Spinal cord (tissue), 10 donors: ENCODE results near the gene SMARCD1. TPM values are rescaled to one million over a fixed set of nuclear protein-coding genes. Genes with fewer than 3 reads are reported as not detected.
"Not testable (repeated sequence)": the region's sequence is repeated elsewhere in the genome, so short reads cannot be mapped to it uniquely, and the experiment has no call there.

Experiments
- DNase-seq, 6 donors: peaks; one replicate each; pipeline versions ENCODE4 v3.0.0 to v3.0.0-alpha.2; 2013 to 2015; ENCODE audit warnings: low spot score in 6 of 6, low read depth in 4 of 6
- H3K27ac ChIP-seq: one replicate; pipeline ENCODE4 v1.5.1; 2013; ENCODE audit warnings: low read depth, low read length, control low read depth
- H3K27me3 ChIP-seq: one replicate; pipeline ENCODE4 v1.6.1; 2013; ENCODE audit warnings: low read length; ENCODE audit not compliant: control insufficient read depth, insufficient read depth
- H3K36me3 ChIP-seq: one replicate; pipeline ENCODE4 v1.6.1; 2013; ENCODE audit warnings: low read length; ENCODE audit not compliant: control insufficient read depth, insufficient read depth
- H3K4me1 ChIP-seq: one replicate; pipeline ENCODE4 v1.6.1; 2013; ENCODE audit warnings: low read length; ENCODE audit not compliant: control insufficient read depth, insufficient read depth
- H3K4me3 ChIP-seq: one replicate; pipeline ENCODE4 v1.5.1; 2013; ENCODE audit warnings: low read depth, low read length, control low read depth
- H3K9me3 ChIP-seq: one replicate; pipeline ENCODE4 v1.6.1; 2013; ENCODE audit warnings: low read length; ENCODE audit not compliant: control insufficient read depth, insufficient read depth
- WGBS: methylation state at CpG from one replicate; pipeline ENCODE4 v1.1.5; 2013; ENCODE audit warnings: missing lambda C conversion rate; ENCODE audit not compliant: insufficient coverage; 5-methylcytosine and 5-hydroxymethylcytosine counted together
- polyA plus RNA-seq, 2 donors: library from polyadenylated mRNA; unstranded; fragments of 120-200 nt; gene quantifications; one replicate each; pipeline ENCODE4 v1.2.1, GENCODE V29; 2013; ENCODE audit not compliant: insufficient read length in 2 of 2
- total RNA-seq, 2 donors: library from RNA; depleted of rRNA in 1 of 2; stranded (reverse); fragments of 120-200 nt in 1 of 2; fragments of >200 nt in 1 of 2; gene quantifications; one replicate each; pipeline versions ENCODE4 v1.2.3 to v1.2.4, GENCODE V29; 2013 to 2014
- donor health status: healthy.

SMARCD1 gene
- total and polyA plus RNA-seq, 4 donors = 34.7 to 133 (median 89.4) TPM

DNA sequence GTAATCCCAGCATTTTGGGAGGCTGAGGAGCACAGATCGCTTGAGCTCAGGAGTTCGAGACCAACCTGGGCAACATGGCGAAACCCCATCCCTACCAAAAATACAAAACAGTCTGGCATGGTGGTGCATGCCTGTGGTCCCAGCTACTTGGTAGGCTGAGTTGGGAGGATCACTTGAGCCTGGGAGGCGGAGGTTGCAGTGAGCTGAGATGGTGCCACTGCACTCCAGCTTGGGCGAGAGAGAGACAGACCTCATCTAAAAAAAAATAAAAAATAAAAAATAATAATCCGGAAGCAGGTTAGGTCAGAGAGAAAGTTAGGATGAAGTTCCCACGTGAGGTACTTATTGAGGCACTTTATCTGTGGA lies 750 bp upstream of the SMARCD1 start:
- Histone ChIP-seq H3K27ac (peak overlapping the region; percentile 92), H3K4me3 (peak overlapping the region; percentile 84)

GRCh38 chr12:50085615-50086072 lies 502 bp downstream of the SMARCD1 start:
- H3K36me3 ChIP-seq = peaks cover 60% of the 10 kb centered on the region
- peak overlapping the region; percentile 84 for H3K4me3 ChIP-seq
- 7% methylated on average over 6 of the region's 8 CpGs for WGBS
- no peaks in the 10 kb centered on the region for H3K9me3 ChIP-seq
- peaks cover 11% of the 10 kb centered on the region for H3K4me1 ChIP-seq
- peak overlapping the region; percentile 92 for H3K27ac ChIP-seq
- no peak for DNase-seq
- no peaks in the 10 kb centered on the region for H3K27me3 ChIP-seq

More for the DNA sequence above, 750 bp upstream of the SMARCD1 start:
- Histone ChIP-seq H3K36me3 (peaks cover 62% of the 10 kb centered on the region), H3K4me1 (peaks cover 11% of the 10 kb centered on the region)
- H3K9me3 ChIP-seq, H3K27me3 ChIP-seq, DNase-seq: not testable (repeated sequence)
- WGBS = 14% methylated on average over 1 of the region's 7 CpGs

DNA sequence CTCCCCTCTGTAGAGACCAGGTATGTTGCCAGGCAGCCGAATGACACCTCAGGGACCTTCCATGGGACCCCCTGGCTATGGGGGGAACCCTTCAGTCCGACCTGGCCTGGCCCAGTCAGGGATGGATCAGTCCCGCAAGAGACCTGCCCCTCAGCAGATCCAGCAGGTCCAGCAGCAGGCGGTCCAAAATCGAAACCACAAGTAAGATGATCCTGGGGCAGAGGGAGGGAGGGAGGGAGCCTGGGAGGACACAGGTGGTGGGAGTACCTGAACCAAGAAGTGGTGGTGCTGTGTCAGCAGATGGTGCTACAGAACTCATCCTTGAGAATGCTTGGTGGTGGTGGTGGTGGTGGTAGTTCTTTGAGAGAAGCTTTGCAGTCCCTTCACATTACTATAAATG lies 1.0 kb downstream of the SMARCD1 start:
- Histone ChIP-seq H3K9me3 (no peaks in the 10 kb centered on the region), H3K27me3 (no peaks in the 10 kb centered on the region), H3K4me1 (peaks cover 11% of the 10 kb centered on the region), H3K36me3 (peaks cover 60% of the 10 kb centered on the region), H3K27ac (no peak overlapping the region), H3K4me3 (peak overlapping the region; percentile 84)
- DNase-seq = no peak
- 79% methylated on average over 5 of the region's 5 CpGs for WGBS

DNA sequence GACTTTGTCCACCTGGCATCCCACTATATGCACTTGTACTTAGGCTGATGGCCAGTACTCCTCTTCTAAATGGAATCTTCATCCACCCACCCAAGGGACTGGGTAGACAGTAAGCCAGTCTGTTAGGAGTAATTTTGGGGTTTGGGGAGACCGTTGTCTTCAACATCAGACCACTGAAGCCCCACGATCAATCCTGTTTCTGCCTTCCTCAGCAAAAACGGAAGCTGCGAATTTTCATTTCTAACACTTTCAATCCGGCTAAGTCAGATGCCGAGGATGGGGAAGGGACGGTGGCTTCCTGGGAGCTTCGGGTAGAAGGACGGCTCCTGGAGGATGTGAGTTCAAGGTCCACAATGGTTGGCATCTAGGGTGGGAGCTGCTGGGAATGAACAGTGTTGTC lies 2.0 kb downstream of the SMARCD1 start:
- H3K27me3 ChIP-seq = no peaks in the 10 kb centered on the region
- H3K27ac ChIP-seq = no peak overlapping the region
- no peaks in the 10 kb centered on the region for H3K9me3 ChIP-seq
- peaks cover 60% of the 10 kb centered on the region for H3K36me3 ChIP-seq
- DNase-seq = no peak
- no peak overlapping the region for H3K4me3 ChIP-seq
- 96% methylated on average over 9 of the region's 9 CpGs for WGBS
- peaks cover 11% of the 10 kb centered on the region for H3K4me1 ChIP-seq

GRCh38 chr12:50087995-50088394 lies 2.9 kb downstream of the SMARCD1 start:
- H3K9me3 ChIP-seq = no peaks in the 10 kb centered on the region
- no peak overlapping the region for H3K4me3 ChIP-seq
- WGBS = no CpG with 5 or more reads among the region's 3 CpGs
- peaks cover 59% of the 10 kb centered on the region for H3K36me3 ChIP-seq
- DNase-seq = no peak
- H3K4me1 ChIP-seq = peaks cover 11% of the 10 kb centered on the region
- H3K27ac ChIP-seq = no peak overlapping the region
- H3K27me3 ChIP-seq = no peaks in the 10 kb centered on the region

GRCh38 chr12:50088577-50089335 lies 3.6 kb downstream of the SMARCD1 start:
- no peaks in the 10 kb centered on the region for H3K27me3 ChIP-seq
- DNase-seq = peak in 2 of 6 donors; percentile 50 to 81
- H3K36me3 ChIP-seq = peaks cover 64% of the 10 kb centered on the region
- H3K27ac ChIP-seq = no peak overlapping the region
- H3K4me3 ChIP-seq = no peak overlapping the region
- H3K4me1 ChIP-seq = peaks cover 11% of the 10 kb centered on the region
- 30% methylated on average over 2 of the region's 3 CpGs for WGBS
- H3K9me3 ChIP-seq = no peaks in the 10 kb centered on the region

GRCh38 chr12:50089730-50090129 lies 4.6 kb downstream of the SMARCD1 start:
- peaks cover 5% of the 10 kb centered on the region for H3K4me1 ChIP-seq
- H3K27me3 ChIP-seq = no peaks in the 10 kb centered on the region
- DNase-seq = no peak
- no peak overlapping the region for H3K27ac ChIP-seq
- no CpG with 5 or more reads among the region's 7 CpGs for WGBS
- no peaks in the 10 kb centered on the region for H3K9me3 ChIP-seq
- H3K36me3 ChIP-seq = peaks cover 70% of the 10 kb centered on the region
- no peak overlapping the region for H3K4me3 ChIP-seq

- WGBS = no CpG with 5 or more reads among the region's 5 CpGs
- H3K4me1 ChIP-seq = peaks cover 3% of the 10 kb centered on the region
- no peak for DNase-seq
- H3K4me3 ChIP-seq = no peak overlapping the region
- H3K27me3 ChIP-seq = no peaks in the 10 kb centered on the region
- H3K9me3 ChIP-seq = no peaks in the 10 kb centered on the region
- H3K36me3 ChIP-seq = peaks cover 77% of the 10 kb centered on the region
- no peak overlapping the region for H3K27ac ChIP-seq
These were observed 5.2 kb downstream of the SMARCD1 start for GRCh38 chr12:50090391-50090790.

DNA sequence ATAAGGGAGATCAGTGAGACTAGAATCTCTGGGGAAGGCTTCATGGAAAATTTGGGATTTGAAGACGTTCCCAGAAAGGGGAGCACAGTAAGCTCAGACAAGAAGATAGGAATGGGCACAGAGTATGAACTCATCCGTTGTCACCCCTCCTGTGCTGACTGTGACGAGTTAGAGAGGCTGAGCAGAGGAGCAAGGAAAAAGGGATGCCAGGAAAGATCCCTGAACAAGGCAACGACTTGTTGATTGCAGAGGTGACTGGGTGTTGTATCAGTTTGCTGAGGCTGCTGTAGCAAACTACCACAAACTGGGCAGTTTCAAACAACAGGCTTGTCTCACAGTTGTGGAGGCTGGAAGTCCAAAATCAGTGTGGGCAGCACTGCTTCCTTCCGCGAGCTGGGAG lies 12.8 kb downstream of the SMARCD1 start:
- Histone ChIP-seq H3K9me3 (no peaks in the 10 kb centered on the region), H3K36me3 (peaks cover 69% of the 10 kb centered on the region), H3K27me3 (no peaks in the 10 kb centered on the region), H3K4me3 (no peak overlapping the region), H3K4me1 (peaks cover 17% of the 10 kb centered on the region), H3K27ac (no peak overlapping the region)
- no peak for DNase-seq
- WGBS = 94% methylated on average over 6 of the region's 6 CpGs
